ENCODE measurements around the gene FXYD7.

- TF ChIP-seq EZH2 (IDR thresholded peaks at IDR 0.05; ENCODE audit: insufficient read depth, poor library complexity, severe bottlenecking) (no peak), EZH2phosphoT487 (IDR thresholded peaks at IDR 0.05; ENCODE audit: insufficient read depth, low read depth) (no peak)
These were observed 7.4 kb downstream of the FXYD7 start for GRCh38 chr19:35150445-35150844.

All from GM23248 (cell line).